Stimulated activated CD8-positive, alpha-beta memory T cell treated with anti-CD3 and anti-CD28 coated beads, Interleukin-7, amount 100 ng/mL, for 4 hours (primary cell): ENCODE data around the gene IDI1.
A peak's percentile ranks its signal among the peaks of the same experiment; 100 is the strongest.
"Not testable (repeated sequence)": the region's sequence is repeated elsewhere in the genome, so short reads cannot be mapped to it uniquely, and the experiment has no call there.

Experiments
- DNase-seq, 2 donors: peaks; one replicate each; pipeline ENCODE4 v3.0.0-alpha.2; 2020; ENCODE audit warnings: low read depth in 2 of 2

IDI1 gene

GRCh38 chr10:1048732-1049424, at the start of gene IDI1:
TSS of gene IDI1 (minus strand) at chr10:1049119. CDS start at chr10:1049003, 116 bp downstream.
- peak; percentile 93 to 96 for DNase-seq

GRCh38 chr10:1097436-1097835, 48.5 kb upstream of the IDI1 start:
- no peak for DNase-seq

- DNase-seq = no peak
These were observed 47.5 kb upstream of the IDI1 start for GRCh38 chr10:1096287-1096889.

- no peak for DNase-seq
These were observed 46.6 kb upstream of the IDI1 start for GRCh38 chr10:1095498-1095897.

- DNase-seq = peak in 1 of 2 donors; percentile 21
These were observed 45.5 kb upstream of the IDI1 start for GRCh38 chr10:1094112-1095057.

- DNase-seq = no peak
These were observed 44.8 kb upstream of the IDI1 start for GRCh38 chr10:1093696-1094095.

- DNase-seq = no peak
These were observed 41.8 kb upstream of the IDI1 start for GRCh38 chr10:1090696-1091095.

- no peak for DNase-seq
These were observed 40.2 kb upstream of the IDI1 start for GRCh38 chr10:1089017-1089689.

GRCh38 chr10:1086787-1087186, 37.9 kb upstream of the IDI1 start:
- no peak for DNase-seq

- no peak for DNase-seq
These were observed 36.3 kb upstream of the IDI1 start for GRCh38 chr10:1085258-1085657.

- no peak for DNase-seq
These were observed 35.4 kb upstream of the IDI1 start for GRCh38 chr10:1084011-1084950.

GRCh38 chr10:1083581-1083980, 34.7 kb upstream of the IDI1 start:
- DNase-seq = no peak

GRCh38 chr10:1078668-1079067, 29.7 kb upstream of the IDI1 start:
- no peak for DNase-seq

- no peak for DNase-seq
These were observed 25.9 kb upstream of the IDI1 start for GRCh38 chr10:1074748-1075308.

GRCh38 chr10:1074052-1074747, 25.3 kb upstream of the IDI1 start:
- DNase-seq = no peak

GRCh38 chr10:1070919-1071318, 22.0 kb upstream of the IDI1 start:
- DNase-seq = no peak

- no peak for DNase-seq
These were observed 19.8 kb upstream of the IDI1 start for GRCh38 chr10:1068380-1069361.

- not testable (repeated sequence) for DNase-seq
These were observed 17.8 kb upstream of the IDI1 start for GRCh38 chr10:1066734-1067133.

GRCh38 chr10:1064964-1065247, 16.0 kb upstream of the IDI1 start:
- DNase-seq = no peak
